Gastrocnemius medialis (tissue), 4 donors: Measurements from ENCODE around the gene EXTL1. TPM values are rescaled to one million over a fixed set of nuclear protein-coding genes. Genes with fewer than 3 reads are reported as not detected.
"Not testable (repeated sequence)": the region's sequence is repeated elsewhere in the genome, so short reads cannot be mapped to it uniquely, and the experiment has no call there.

ENCODE experiments used
- ATAC-seq, 2 donors: fragments of 150-250 bp; one replicate each; pipeline ENCODE4 v1.9.1; 2016
- DNase-seq, 2 donors: peaks; one replicate each; pipeline ENCODE4 v3.0.0-alpha.2; 2019
- H3K27ac ChIP-seq, 4 donors: fragments of 200-600 bp; sonication (generic); 1 replicate in 1 of 4; 2 replicates in 3 of 4; pipeline ENCODE4 v1.5.1; 2016 to 2018; ENCODE audit warnings: mild to moderate bottlenecking in 2 of 4, moderate library complexity in 1 of 4
- H3K27me3 ChIP-seq, 3 donors: fragments of 200-600 bp; sonication (generic) in 2 of 3; 1 replicate in 1 of 3; 2 replicates in 2 of 3; pipeline versions ENCODE4 v1.5.1 to v1.6.0; 2016 to 2019; ENCODE audit warnings: mild to moderate bottlenecking in 1 of 3, moderate library complexity in 1 of 3
- H3K36me3 ChIP-seq, 2 donors: fragments of 200-600 bp; sonication (generic) in 1 of 2; one replicate each; pipeline ENCODE4 v1.5.1; 2017 to 2018
- H3K4me1 ChIP-seq, 2 donors: fragments of 200-600 bp; sonication (generic) in 1 of 2; one replicate each; pipeline ENCODE4 v1.5.1; 2016 to 2017; ENCODE audit warnings: mild to moderate bottlenecking in 2 of 2
- H3K4me3 ChIP-seq, 4 donors: fragments of 200-600 bp; sonication (generic) in 3 of 4; 1 replicate in 1 of 4; 2 replicates in 3 of 4; pipeline ENCODE4 v1.5.1; 2016 to 2019; ENCODE audit warnings: mild to moderate bottlenecking in 2 of 4
- H3K9me3 ChIP-seq, 3 donors: fragments of 200-600 bp; sonication (generic) in 2 of 3; 1 replicate in 1 of 3; 2 replicates in 2 of 3; pipeline ENCODE4 v1.5.1; 2016 to 2019
- POLR2A ChIP-seq, 2 donors: fragments of 450-650 bp; IDR thresholded peaks; one replicate each; pipeline ENCODE4 v1.6.1; 2017; ENCODE audit warnings: antibody characterized with exemption in 2 of 2, mild to moderate bottlenecking in 2 of 2, moderate library complexity in 2 of 2
- in situ Hi-C, 4 donors: fragments of 200-750 bp; cut with MboI; loops; one replicate each; pipeline versions ENCODE4 v1.15.0 to v1.8.0; 2017; ENCODE audit warnings: low sequenced_read_pairs in 4 of 4
- intact Hi-C: fragments of 100-400 bp; cut with DNase I; formaldehyde crosslinking; loops from one replicate; pipeline ENCODE4 v1.15.1; 2023; ENCODE audit warnings: low total_unique reads
- total RNA-seq, 4 donors: library from RNA; depleted of rRNA; stranded (reverse); fragments of >200 nt; gene quantifications; one replicate each; pipeline versions ENCODE4 v1.1.0 to v1.2.3, GENCODE V29; 2016
- TF ChIP-seq, protein P1 (sequence below), 5 experiments: fragments of 450-650 bp in 3 of 5; fragments of 200-600 bp in 2 of 5; sonication (generic) in 2 of 5; IDR thresholded peaks in 4 of 5; conservative IDR thresholded peaks in 1 of 5; 1 replicate in 4 of 5; 2 replicates in 1 of 5; pipeline ENCODE4 v1.5.1; 2016 to 2019; ENCODE audit warnings: antibody characterized with exemption in 5 of 5, mild to moderate bottlenecking in 3 of 5, moderate library complexity in 3 of 5

The EXTL1 gene
- total RNA-seq, 4 donors from 2014 or later: 0.33 to 0.95 TPM; not detected in 2

DNA sequence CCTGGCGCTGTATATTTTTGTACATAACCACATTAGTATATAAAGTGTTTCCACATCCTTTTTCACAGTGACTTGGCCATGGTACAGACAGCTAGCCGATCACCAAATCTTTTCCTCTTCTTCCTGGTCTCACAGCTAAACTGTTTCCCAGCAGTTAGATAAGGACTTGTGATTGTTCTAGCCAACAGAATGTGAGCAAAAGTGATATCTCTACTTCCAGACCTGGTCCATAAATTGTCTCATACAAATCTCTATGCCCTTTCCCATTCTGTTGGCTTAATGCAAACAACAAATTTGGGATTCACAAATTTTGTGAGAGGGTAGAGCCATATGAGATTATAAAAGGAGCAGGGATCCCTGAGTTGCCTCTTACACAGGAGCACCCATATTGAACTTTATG, 43.2 kb upstream of the EXTL1 start:
- in situ Hi-C loops (no loop called here), intact Hi-C loops (no loop called here)
- H3K36me3 ChIP-seq: peaks cover 0 to 68% of the 10 kb centered on the region in 2 donors
- ATAC-seq (no peak), DNase-seq (no peak)
- H3K4me1 ChIP-seq: no peaks in the 10 kb centered on the region
- TF ChIP-seq, protein P1, sequence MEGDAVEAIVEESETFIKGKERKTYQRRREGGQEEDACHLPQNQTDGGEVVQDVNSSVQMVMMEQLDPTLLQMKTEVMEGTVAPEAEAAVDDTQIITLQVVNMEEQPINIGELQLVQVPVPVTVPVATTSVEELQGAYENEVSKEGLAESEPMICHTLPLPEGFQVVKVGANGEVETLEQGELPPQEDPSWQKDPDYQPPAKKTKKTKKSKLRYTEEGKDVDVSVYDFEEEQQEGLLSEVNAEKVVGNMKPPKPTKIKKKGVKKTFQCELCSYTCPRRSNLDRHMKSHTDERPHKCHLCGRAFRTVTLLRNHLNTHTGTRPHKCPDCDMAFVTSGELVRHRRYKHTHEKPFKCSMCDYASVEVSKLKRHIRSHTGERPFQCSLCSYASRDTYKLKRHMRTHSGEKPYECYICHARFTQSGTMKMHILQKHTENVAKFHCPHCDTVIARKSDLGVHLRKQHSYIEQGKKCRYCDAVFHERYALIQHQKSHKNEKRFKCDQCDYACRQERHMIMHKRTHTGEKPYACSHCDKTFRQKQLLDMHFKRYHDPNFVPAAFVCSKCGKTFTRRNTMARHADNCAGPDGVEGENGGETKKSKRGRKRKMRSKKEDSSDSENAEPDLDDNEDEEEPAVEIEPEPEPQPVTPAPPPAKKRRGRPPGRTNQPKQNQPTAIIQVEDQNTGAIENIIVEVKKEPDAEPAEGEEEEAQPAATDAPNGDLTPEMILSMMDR (IDR thresholded peaks at IDR 0.05 in 4 of 5, conservative IDR thresholded peaks at IDR 0.05 in 1 of 5): no peak
- TF ChIP-seq POLR2A (IDR thresholded peaks at IDR 0.05): no peak
- H3K27ac ChIP-seq: no peak overlapping the region
- H3K9me3 ChIP-seq: no peaks in the 10 kb centered on the region
- no peak overlapping the region for H3K4me3 ChIP-seq
- H3K27me3 ChIP-seq: no peaks in the 10 kb centered on the region

DNA sequence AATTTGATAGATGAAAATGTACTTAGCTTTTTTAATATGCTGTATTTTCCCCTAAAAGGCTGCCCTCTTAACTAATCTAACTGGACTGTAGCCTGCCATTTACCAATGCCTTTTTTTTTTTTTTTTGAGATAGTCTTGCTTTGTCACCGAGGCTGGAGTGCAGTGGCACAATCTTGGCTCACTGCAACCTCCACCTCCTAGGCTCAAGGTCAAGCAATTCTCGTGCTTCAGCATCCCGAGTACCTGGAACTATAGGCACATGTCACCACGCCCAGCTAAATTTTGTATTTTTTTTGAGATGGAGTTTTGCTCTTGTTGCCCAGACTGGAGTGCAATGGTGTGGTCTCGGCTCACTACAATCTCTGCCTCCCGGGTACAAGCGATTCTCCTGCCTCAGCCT, 42.4 kb upstream of the EXTL1 start:
- Histone ChIP-seq H3K36me3 (peaks cover 0 to 67% of the 10 kb centered on the region in 2 donors), H3K27me3 (no peaks in the 10 kb centered on the region), H3K4me3 (no peak overlapping the region), H3K4me1 (no peaks in the 10 kb centered on the region), H3K27ac (no peak overlapping the region), H3K9me3 (no peaks in the 10 kb centered on the region)
- in situ Hi-C loops (no loop called here), intact Hi-C loops (no loop called here)
- DNase-seq: no peak
- ATAC-seq: no peak
- TF ChIP-seq POLR2A (IDR thresholded peaks at IDR 0.05): no peak
- TF ChIP-seq, protein P1 (IDR thresholded peaks at IDR 0.05 in 4 of 5, conservative IDR thresholded peaks at IDR 0.05 in 1 of 5): no peak

DNA sequence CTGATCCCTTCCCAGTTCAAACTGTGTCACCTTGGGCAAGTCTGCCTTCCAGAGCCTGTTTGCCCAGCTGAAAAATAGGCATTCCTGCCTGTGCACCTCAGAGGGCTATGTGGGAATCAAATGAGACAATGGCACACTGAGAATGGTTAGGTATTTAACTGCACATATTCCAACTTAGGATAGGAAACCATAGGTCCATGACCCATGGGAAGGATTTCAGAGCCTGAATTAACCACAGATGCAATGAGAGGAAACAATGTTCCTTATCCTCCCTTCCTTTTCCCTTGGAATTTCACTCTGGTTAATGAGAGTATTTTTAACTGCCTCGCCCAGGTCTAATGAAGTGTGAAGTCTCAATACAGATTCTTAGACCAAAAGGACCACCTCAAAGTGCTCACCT, 36.4 kb upstream of the EXTL1 start:
- DNase-seq (no peak), ATAC-seq (no peak)
- Histone ChIP-seq H3K36me3 (peaks cover 0 to 51% of the 10 kb centered on the region in 2 donors), H3K27ac (no peak overlapping the region), H3K4me1 (peaks cover 26 to 32% of the 10 kb centered on the region in 2 donors), H3K4me3 (no peak overlapping the region), H3K9me3 (no peaks in the 10 kb centered on the region), H3K27me3 (no peaks in the 10 kb centered on the region)
- in situ Hi-C loops: no loop called here
- TF ChIP-seq POLR2A (IDR thresholded peaks at IDR 0.05): no peak
- TF ChIP-seq, protein P1 (IDR thresholded peaks at IDR 0.05 in 4 of 5, conservative IDR thresholded peaks at IDR 0.05 in 1 of 5): no peak
- intact Hi-C loops: no loop called here

DNA sequence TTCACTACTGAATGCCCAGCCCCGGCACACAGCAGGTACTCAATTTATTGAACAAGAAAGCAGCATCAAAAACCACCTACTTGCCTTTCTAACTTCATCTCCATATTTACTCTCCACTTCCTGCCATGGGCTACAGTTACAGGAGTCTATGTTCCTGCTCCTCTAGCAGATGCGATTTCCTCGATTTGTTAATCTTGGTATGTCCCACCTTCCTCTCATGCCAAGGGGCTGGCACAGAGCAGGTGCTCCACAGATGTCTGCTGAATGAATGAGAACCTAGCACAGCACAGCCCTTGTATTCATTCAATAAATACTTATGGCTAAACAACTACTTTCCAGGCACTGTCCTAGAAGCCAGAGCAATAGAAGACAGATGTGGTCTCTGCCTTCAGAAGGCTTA, 35.9 kb upstream of the EXTL1 start:
- Histone ChIP-seq H3K4me3 (no peak overlapping the region), H3K36me3 (peaks cover 0 to 51% of the 10 kb centered on the region in 2 donors), H3K27ac (no peak overlapping the region), H3K27me3 (no peaks in the 10 kb centered on the region), H3K9me3 (no peaks in the 10 kb centered on the region), H3K4me1 (peaks cover 31 to 34% of the 10 kb centered on the region in 2 donors)
- ATAC-seq (no peak), DNase-seq (no peak)
- in situ Hi-C loops (no loop called here), intact Hi-C loops (no loop called here)
- no peak for TF ChIP-seq POLR2A (IDR thresholded peaks at IDR 0.05)
- TF ChIP-seq, protein P1 (IDR thresholded peaks at IDR 0.05 in 4 of 5, conservative IDR thresholded peaks at IDR 0.05 in 1 of 5): no peak

DNA sequence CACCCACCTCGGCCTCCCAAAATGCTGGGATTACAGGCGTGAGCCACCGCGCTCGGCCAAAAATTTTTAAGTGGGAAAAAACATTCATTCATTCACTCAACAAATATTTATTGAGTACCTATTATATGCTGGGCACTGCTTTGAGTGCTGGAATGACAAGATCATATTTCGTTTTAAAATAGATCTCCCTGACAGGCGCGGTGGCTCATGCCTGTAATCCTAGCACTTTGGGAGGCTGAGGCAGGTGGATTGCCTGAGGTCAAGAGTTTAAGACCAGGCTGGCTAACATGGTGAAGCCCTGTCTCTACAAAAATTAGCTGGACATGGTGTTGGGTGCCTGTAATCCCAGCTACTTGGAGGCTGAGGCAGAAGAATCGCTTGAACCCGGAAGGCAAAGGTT, 34.8 kb upstream of the EXTL1 start:
- H3K9me3 ChIP-seq, H3K4me3 ChIP-seq, intact Hi-C loops, in situ Hi-C loops, H3K27me3 ChIP-seq: not testable (repeated sequence)
- Histone ChIP-seq H3K36me3 (peaks cover 0 to 42% of the 10 kb centered on the region in 2 donors), H3K4me1 (peaks cover 35 to 37% of the 10 kb centered on the region in 2 donors), H3K27ac (peak overlapping the region; percentile 65 to 72 (median 68))
- DNase-seq: peak in 1 of 2 donors; percentile 45
- ATAC-seq: peak; percentile 42 to 54
